HCT116 (cell line): ENCODE data around the gene SYDE2. TPM values are rescaled to one million over a fixed set of nuclear protein-coding genes. Genes with fewer than 3 reads are reported as not detected.

ENCODE experiments used
- ATAC-seq: fragments of 200-7000 bp; cut with Tn5 transposase; 2 replicates; pipeline ENCODE4 v1.9.1; 2020; ENCODE audit warnings: mild to moderate bottlenecking, moderate library complexity
- BruUV-seq: library from RNA; stranded (reverse); fragments of 400-500 nt; replicated peaks from 2 replicates; lab custom pipeline; 2021; lab: Mats Ljungman, UMichigan
- CTCF ChIA-PET: fragments of 300-600 bp; sonication (Branson Sonifier 250); formaldehyde crosslinking; loops from one replicate; lab custom pipeline; 2021; ENCODE audit warnings: antibody characterized with exemption; lab: Charles Lee
- POLR2A ChIA-PET: fragments of 300-600, 350-600 bp; sonication (Branson Sonifier 250); formaldehyde crosslinking; loops from one replicate; lab custom pipeline; 2021; ENCODE audit warnings: antibody characterized with exemption; lab: Charles Lee
- RAD21 ChIA-PET, 2 experiments: fragments of 300-600 bp; sonication (Branson Sonifier 250); formaldehyde crosslinking; loops; one replicate each; lab custom pipeline; 2023; ENCODE audit warnings: low total read pairs in 2 of 2; ENCODE audit not compliant: uncharacterized antibody in 2 of 2, unreplicated experiment in 2 of 2, low non-redundant PET in 1 of 2; lab: Charles Lee
- DNase-seq: peaks from one replicate; pipeline ENCODE4 v3.0.0-alpha.2; 2010; ENCODE audit warnings: low read depth, low spot score
- H2AFZ ChIP-seq: fragments of 200-600 bp; shearing (Covaris generic), sonication (generic); 2 replicates; pipeline ENCODE4 v1.6.1; 2017; ENCODE audit warnings: low read depth, mixed run types, mixed read lengths, antibody characterized with exemption, low read length; ENCODE audit not compliant: poor library complexity, severe bottlenecking
- H3K27ac ChIP-seq: 2 replicates; pipeline ENCODE4 v1.5.1; 2012; ENCODE audit warnings: low read depth, low read length
- H3K27me3 ChIP-seq: fragments of 200-600 bp; sonication (generic); 2 replicates; pipeline ENCODE4 v1.6.1; 2016; ENCODE audit warnings: mixed run types, low read length, mixed read lengths; ENCODE audit not compliant: insufficient read depth
- H3K36me3 ChIP-seq, 2 experiments: fragments of 200-500 bp in 1 of 2; fragments of 200-600 bp in 1 of 2; sonication (Bioruptor generic) in 1 of 2; sonication (generic) in 1 of 2; 2 replicates each; pipeline versions ENCODE4 v1.5.1 to v1.6.1; 2014 to 2016; ENCODE audit warnings: low read length in 2 of 2, inconsistent platforms in 1 of 2, mixed read lengths in 1 of 2, mixed run types in 1 of 2; ENCODE audit not compliant: insufficient read depth in 2 of 2, control insufficient read depth in 1 of 2
- H3K4me1 ChIP-seq, 2 experiments: fragments of 200-600 bp in 1 of 2; sonication (generic) in 1 of 2; 2 replicates each; pipeline versions ENCODE4 v1.5.1 to v1.6.1; 2012 to 2017; ENCODE audit warnings: low read length in 2 of 2, inconsistent platforms in 1 of 2, mild to moderate bottlenecking in 1 of 2, mixed read lengths in 1 of 2, mixed run types in 1 of 2, moderate library complexity in 1 of 2; ENCODE audit not compliant: insufficient read depth in 2 of 2, control insufficient read depth in 1 of 2
- H3K4me2 ChIP-seq: fragments of 200-600 bp; sonication (generic); 2 replicates; pipeline ENCODE4 v1.6.1; 2017; ENCODE audit warnings: mixed run types, low read length, mixed read lengths
- H3K4me3 ChIP-seq, 2 experiments: fragments of 200-600 bp in 1 of 2; sonication (generic) in 1 of 2; replicated peaks in 1 of 2; 2 replicates each; pipeline ENCODE4 v1.5.1; 2011 to 2016; ENCODE audit warnings: low read length in 2 of 2, control low read depth in 1 of 2, low read depth in 1 of 2, mild to moderate bottlenecking in 1 of 2, mixed read lengths in 1 of 2, mixed run types in 1 of 2
- H3K79me2 ChIP-seq: fragments of 200-600 bp; sonication (generic); 2 replicates; pipeline ENCODE4 v1.6.1; 2017; ENCODE audit warnings: mild to moderate bottlenecking, mixed run types, low read length, moderate library complexity, mixed read lengths; ENCODE audit not compliant: insufficient read depth
- H3K9ac ChIP-seq: fragments of 200-600 bp; sonication (generic); 2 replicates; pipeline ENCODE4 v1.6.1; 2016; ENCODE audit warnings: low read length, mixed read lengths
- H3K9me2 ChIP-seq: fragments of 200-600 bp; sonication (generic), shearing (Covaris generic); 2 replicates; pipeline ENCODE4 v1.6.1; 2017; ENCODE audit warnings: mixed run types, mild to moderate bottlenecking, moderate library complexity; ENCODE audit not compliant: insufficient read depth
- H3K9me3 ChIP-seq, 2 experiments: fragments of 200-500 bp in 1 of 2; fragments of 200-600 bp in 1 of 2; sonication (Bioruptor generic) in 1 of 2; sonication (generic) in 1 of 2; 2 replicates each; pipeline ENCODE4 v1.6.1; 2014 to 2017; ENCODE audit warnings: low read length in 2 of 2, mixed read lengths in 2 of 2, inconsistent platforms in 1 of 2, low read depth in 1 of 2, mild to moderate bottlenecking in 1 of 2, mixed run types in 1 of 2, moderate library complexity in 1 of 2; ENCODE audit not compliant: control insufficient read depth in 1 of 2, insufficient read depth in 1 of 2
- H4K20me1 ChIP-seq: fragments of 200-600 bp; sonication (generic), shearing (Covaris generic); 2 replicates; pipeline ENCODE4 v1.6.1; 2017; ENCODE audit warnings: mixed run types, mild to moderate bottlenecking, moderate library complexity; ENCODE audit not compliant: insufficient read depth
- CTCF ChIP-seq, 3 experiments: fragments of 200-600 bp in 1 of 3; sonication (generic) in 1 of 3; IDR thresholded peaks in 2 of 3; conservative IDR thresholded peaks in 1 of 3; 2 replicates each; pipeline ENCODE4 v1.5.1; 2012 to 2017; ENCODE audit warnings: low read depth in 2 of 3, low read length in 2 of 3, antibody characterized with exemption in 1 of 3, borderline replicate concordance in 1 of 3, control low read depth in 1 of 3, mild to moderate bottlenecking in 1 of 3, mixed read lengths in 1 of 3, mixed run types in 1 of 3, moderate library complexity in 1 of 3; ENCODE audit not compliant: insufficient read depth in 1 of 3
- EGR1 ChIP-seq: IDR thresholded peaks from 2 replicates; pipeline ENCODE4 v1.6.1; 2012; ENCODE audit warnings: low read depth
- FOSL1 ChIP-seq: IDR thresholded peaks from 2 replicates; pipeline ENCODE4 v1.6.1; 2012; ENCODE audit warnings: low read depth
- JUND ChIP-seq: IDR thresholded peaks from 2 replicates; pipeline ENCODE4 v1.6.1; 2012
- RAD21 ChIP-seq: IDR thresholded peaks from 2 replicates; pipeline ENCODE4 v1.6.1; 2012; ENCODE audit warnings: low read depth, mild to moderate bottlenecking
- TCF7L2 ChIP-seq: IDR thresholded peaks from 2 replicates; pipeline ENCODE4 v1.7.0; 2011; ENCODE audit warnings: borderline replicate concordance, inconsistent platforms; ENCODE audit not compliant: insufficient read depth, insufficient read length; ENCODE audit errors: extremely low read depth
- ZFX ChIP-seq: fragments of 450-650 bp; IDR thresholded peaks from 2 replicates; pipeline ENCODE4 v1.6.1; 2017
- intact Hi-C: fragments of 100-400 bp; cut with micrococcal nuclease; formaldehyde crosslinking; loops from 2 replicates; pipeline ENCODE4 v1.10.0; 2022
- total RNA-seq: library from RNA; stranded (reverse); gene quantifications from one replicate; pipeline ENCODE4 v1.2.1, GENCODE V29; 2021; ENCODE audit not compliant: unreplicated experiment

The SYDE2 gene
- total RNA-seq, 1 experiment from 2014 or later: 5.3 TPM

GRCh38 chr1:85116856-85117255 lies 84.0 kb downstream of the SYDE2 start:
- Histone ChIP-seq H3K4me1 (no peaks in the 10 kb centered on the region), H3K79me2 (no peaks in the 10 kb centered on the region), H4K20me1 (no peaks in the 10 kb centered on the region), H3K36me3 (no peaks in the 10 kb centered on the region), H3K9ac (no peak overlapping the region), H3K27me3 (no peaks in the 10 kb centered on the region), H3K4me3 (no peak overlapping the region), H3K9me3 (no peaks in the 10 kb centered on the region), H2AFZ (peak overlapping the region; percentile 7), H3K9me2 (no peaks in the 10 kb centered on the region), H3K4me2 (no peak overlapping the region), H3K27ac (no peak overlapping the region)
- POLR2A ChIA-PET: no interaction called here
- CTCF ChIA-PET: no interaction called here
- ATAC-seq (no peak), DNase-seq (no peak)
- RAD21 ChIA-PET: no interaction called here
- no peak for TF ChIP-seq JUND
- TF ChIP-seq FOSL1: 0 out of 2 replicates have a peak, but pooled peaks have one; percentile 2
- no peak for TF ChIP-seq TCF7L2
- no peak for TF ChIP-seq CTCF (IDR thresholded peaks at IDR 0.05 in 2 of 3, conservative IDR thresholded peaks at IDR 0.05 in 1 of 3; ENCODE audit: borderline replicate concordance in 1 of 3, insufficient read depth in 1 of 3, low read depth in 2 of 3, low read length in 2 of 3)
- no peak for TF ChIP-seq EGR1
- intact Hi-C loops: no loop called here
- BruUV-seq: no TSS peak

DNA sequence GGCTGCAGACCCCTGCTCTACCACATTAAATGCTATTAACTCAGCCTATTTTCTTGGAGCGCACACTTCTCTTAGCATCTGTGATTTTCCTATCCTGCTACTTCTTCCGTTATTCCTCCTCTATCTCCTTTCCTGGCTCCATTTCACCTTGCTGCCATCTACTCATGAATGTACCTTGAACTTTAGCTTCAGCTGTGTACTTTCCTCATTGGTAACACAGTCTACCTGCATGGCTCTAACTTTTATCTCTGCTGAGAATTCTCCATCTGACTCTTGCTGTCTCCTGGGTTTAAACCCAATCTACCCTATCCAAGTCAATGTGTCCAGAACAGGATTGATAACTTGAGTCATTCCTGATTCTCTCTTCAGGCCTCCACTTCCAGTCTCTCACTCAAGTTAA lies 84.9 kb downstream of the SYDE2 start:
- Histone ChIP-seq H3K9me3 (no peaks in the 10 kb centered on the region), H3K4me3 (no peak overlapping the region), H3K27ac (no peak overlapping the region), H4K20me1 (no peaks in the 10 kb centered on the region), H3K4me2 (no peak overlapping the region), H3K79me2 (no peaks in the 10 kb centered on the region), H3K9me2 (no peaks in the 10 kb centered on the region), H3K27me3 (no peaks in the 10 kb centered on the region), H3K4me1 (no peaks in the 10 kb centered on the region), H2AFZ (no peak overlapping the region), H3K9ac (no peak overlapping the region), H3K36me3 (no peaks in the 10 kb centered on the region)
- BruUV-seq: no TSS peak
- ChIA-PET RAD21 (no interaction called here), POLR2A (no interaction called here), CTCF (no interaction called here)
- intact Hi-C loops: no loop called here
- DNase-seq (no peak), ATAC-seq (no peak)
- TF ChIP-seq ZFX (no peak), RAD21 (no peak)
